ENCODE measurements around the gene VASP. TPM values are rescaled to one million over a fixed set of nuclear protein-coding genes. Genes with fewer than 3 reads are reported as not detected.

The VASP gene
- total RNA-seq, 2 donors from 2014 or later = 48.4 to 91.7 TPM

GRCh38 chr19:45527731-45528130 is 20.5 kb downstream of the VASP start:
- DNase-seq (no peak), ATAC-seq (no peak)
- intact Hi-C loops (cut with DNase I) = no loop called here

- DNase-seq = no peak
- intact Hi-C loops (cut with DNase I) = no loop called here
- ATAC-seq = peak in 1 of 2 donors; percentile 33
Observed at GRCh38 chr19:45528149-45528743, 21.0 kb downstream of the VASP start.

GRCh38 chr19:45528744-45529419 is 21.6 kb downstream of the VASP start:
- peak in 1 of 2 donors; percentile 65 for ATAC-seq
- intact Hi-C loops (cut with DNase I) = no loop called here

GRCh38 chr19:45529420-45529785 is 22.1 kb downstream of the VASP start:
- intact Hi-C loops (cut with DNase I) = no loop called here
- ATAC-seq = no peak

More at GRCh38 chr19:45528744-45529419, 21.6 kb downstream of the VASP start:
- DNase-seq = no peak

GRCh38 chr19:45531349-45531748 is 24.1 kb downstream of the VASP start:
- intact Hi-C loops (cut with DNase I) = no loop called here
- DNase-seq (no peak), ATAC-seq (no peak)

More at GRCh38 chr19:45529420-45529785, 22.1 kb downstream of the VASP start:
- DNase-seq = no peak

- ATAC-seq (no peak), DNase-seq (no peak)
- intact Hi-C loops (cut with DNase I) = no loop called here
Observed at GRCh38 chr19:45539459-45539858, 32.2 kb downstream of the VASP start.

GRCh38 chr19:45542234-45542668 is 35.0 kb downstream of the VASP start:
- DNase-seq (no peak), ATAC-seq (no peak)
- intact Hi-C loops (cut with DNase I) = no loop called here

GRCh38 chr19:45547211-45547770 is 40.0 kb downstream of the VASP start:
- intact Hi-C loops (cut with DNase I) = no loop called here
- DNase-seq (no peak), ATAC-seq (no peak)

- intact Hi-C loops (cut with DNase I) = no loop called here
- ATAC-seq (peak in 1 of 2 donors; percentile 55), DNase-seq (peak; percentile 45)
Observed at GRCh38 chr19:45547965-45548609, 40.8 kb downstream of the VASP start.

GRCh38 chr19:45553464-45553863 is 46.2 kb downstream of the VASP start:
- DNase-seq (no peak), ATAC-seq (no peak)
- intact Hi-C loops (cut with DNase I) = no loop called here

GRCh38 chr19:45554481-45554880 is 47.2 kb downstream of the VASP start:
- intact Hi-C loops (cut with DNase I) = no loop called here

GRCh38 chr19:45556835-45557234 is 49.6 kb downstream of the VASP start:
- DNase-seq = no peak
- intact Hi-C loops (cut with DNase I) = no loop called here
- peak; percentile 20 to 42 for ATAC-seq

More at GRCh38 chr19:45554481-45554880, 47.2 kb downstream of the VASP start:
- ATAC-seq (no peak), DNase-seq (no peak)

- intact Hi-C loops (cut with DNase I) = no loop called here
- ATAC-seq (peak; percentile 31 to 57), DNase-seq (peak; percentile 40)
Observed at GRCh38 chr19:45558399-45558878, 51.2 kb downstream of the VASP start.

- DNase-seq = no peak
- ATAC-seq = no peak
- intact Hi-C loops (cut with DNase I) = no loop called here
Observed at GRCh38 chr19:45560038-45560437, 52.8 kb downstream of the VASP start.

GRCh38 chr19:45560686-45561085 is 53.4 kb downstream of the VASP start:
- intact Hi-C loops (cut with DNase I) = no loop called here
- DNase-seq (no peak), ATAC-seq (no peak)

GRCh38 chr19:45564131-45564780 is 57.0 kb downstream of the VASP start:
- intact Hi-C loops (cut with DNase I) = no loop called here
- DNase-seq (no peak), ATAC-seq (no peak)

- intact Hi-C loops (cut with DNase I) = loop anchor here in 1 of 2 donors (5.0 kb wide), 1 partner anchor 45 kb away; no protein-coding TSS in a partner anchor
- DNase-seq (no peak), ATAC-seq (no peak)
Observed at GRCh38 chr19:45567609-45568008, 60.3 kb downstream of the VASP start.

GRCh38 chr19:45568732-45569131 is 61.5 kb downstream of the VASP start:
- intact Hi-C loops (cut with DNase I) = loop anchor here in 1 of 2 donors (5.0 kb wide), 1 partner anchor 46 kb away; no protein-coding TSS in a partner anchor

More at GRCh38 chr19:45568732-45569131, 61.5 kb downstream of the VASP start:
- no peak for DNase-seq
- ATAC-seq = peak; percentile 39 to 91
